CD14-positive monocyte (primary cell): Measurements from ENCODE around the gene C1orf74. TPM values are rescaled to one million over a fixed set of nuclear protein-coding genes. Genes with fewer than 3 reads are reported as not detected.

Source experiments
- DNase-seq, 3 donors: peaks; one replicate each; pipeline ENCODE4 v3.0.0-alpha.2; 2011 to 2022
- H2AFZ ChIP-seq: 2 replicates; pipeline ENCODE4 v1.6.0; 2012; ENCODE audit warnings: mild to moderate bottlenecking, low read depth, low read length, inconsistent platforms; ENCODE audit not compliant: insufficient read depth, poor library complexity, severe bottlenecking
- H3K27ac ChIP-seq, 2 donors: 1 replicate in 1 of 2; 2 replicates in 1 of 2; pipeline ENCODE4 v1.5.1; 2012 to 2013; ENCODE audit warnings: low read length in 2 of 2, control low read depth in 1 of 2, inconsistent platforms in 1 of 2, low read depth in 1 of 2, mild to moderate bottlenecking in 1 of 2
- H3K27me3 ChIP-seq, 2 donors: one replicate each; pipeline versions ENCODE4 v1.6.0 to v1.6.1; 2011 to 2013; ENCODE audit warnings: low read length in 2 of 2; ENCODE audit not compliant: control insufficient read depth in 2 of 2, insufficient read depth in 2 of 2
- H3K36me3 ChIP-seq, 2 donors: replicated peaks in 1 of 2; 1 replicate in 1 of 2; 2 replicates in 1 of 2; pipeline versions ENCODE4 v1.5.1 to v1.6.1; 2012 to 2013; ENCODE audit warnings: low read length in 2 of 2, control low read depth in 1 of 2, inconsistent platforms in 1 of 2, mild to moderate bottlenecking in 1 of 2; ENCODE audit not compliant: insufficient read depth in 2 of 2, control insufficient read depth in 1 of 2
- H3K4me1 ChIP-seq, 2 donors: 1 replicate in 1 of 2; 2 replicates in 1 of 2; pipeline versions ENCODE4 v1.5.1 to v1.6.1; 2012 to 2013; ENCODE audit warnings: low read length in 2 of 2, control low read depth in 1 of 2, inconsistent platforms in 1 of 2, mild to moderate bottlenecking in 1 of 2, moderate library complexity in 1 of 2; ENCODE audit not compliant: insufficient read depth in 2 of 2, control insufficient read depth in 1 of 2
- H3K4me2 ChIP-seq: replicated peaks from 2 replicates; pipeline ENCODE3; 2012; ENCODE audit warnings: low read length, moderate library complexity, mild to moderate bottlenecking; ENCODE audit not compliant: poor library complexity, severe bottlenecking; ENCODE audit errors: extremely low read depth
- H3K4me3 ChIP-seq, 3 experiments: fragments of 200-600 bp in 1 of 3; sonication (generic) in 1 of 3; replicated peaks in 1 of 3; 1 replicate in 2 of 3; 2 replicates in 1 of 3; pipeline ENCODE4 v1.5.1; 2011 to 2013; ENCODE audit warnings: low read length in 3 of 3, mild to moderate bottlenecking in 3 of 3, control low read depth in 2 of 3, low read depth in 2 of 3, inconsistent platforms in 1 of 3, moderate library complexity in 1 of 3
- H3K79me2 ChIP-seq: 2 replicates; pipeline ENCODE4 v1.6.0; 2012; ENCODE audit warnings: mild to moderate bottlenecking, control low read depth, inconsistent platforms, low read length, moderate library complexity; ENCODE audit not compliant: insufficient read depth
- H3K9ac ChIP-seq: 2 replicates; pipeline ENCODE4 v1.6.0; 2017; ENCODE audit warnings: low read length, mild to moderate bottlenecking; ENCODE audit not compliant: insufficient read depth, poor library complexity, severe bottlenecking
- H3K9me3 ChIP-seq, 2 donors: replicated peaks in 1 of 2; 1 replicate in 1 of 2; 2 replicates in 1 of 2; pipeline versions ENCODE4 v1.5.1 to v1.6.1; 2012 to 2013; ENCODE audit warnings: low read length in 2 of 2, control low read depth in 1 of 2; ENCODE audit not compliant: control insufficient read depth in 1 of 2, insufficient read depth in 1 of 2
- H4K20me1 ChIP-seq: 2 replicates; pipeline ENCODE4 v1.6.0; 2012; ENCODE audit warnings: mild to moderate bottlenecking, low read length, control low read depth, moderate library complexity; ENCODE audit not compliant: insufficient read depth
- H3K27ac Mint-ChIP-seq, 7 donors: one replicate each; pipeline ENCODE4 v1.8.0; 2020; ENCODE audit warnings: mild to moderate bottlenecking in 7 of 7, mixed read lengths in 7 of 7, moderate library complexity in 6 of 7, inconsistent platforms in 2 of 7
- H3K27me3 Mint-ChIP-seq, 3 donors: one replicate each; pipeline ENCODE4 v1.8.0; 2021 to 2022; ENCODE audit warnings: low read depth in 3 of 3, mild to moderate bottlenecking in 3 of 3, mixed read lengths in 3 of 3, moderate library complexity in 3 of 3, inconsistent platforms in 1 of 3
- H3K36me3 Mint-ChIP-seq, 2 donors: one replicate each; pipeline ENCODE4 v1.8.0; 2020; ENCODE audit warnings: mixed read lengths in 2 of 2, inconsistent platforms in 1 of 2, mild to moderate bottlenecking in 1 of 2
- H3K4me1 Mint-ChIP-seq: one replicate; pipeline ENCODE4 v1.8.0; 2020; ENCODE audit warnings: mild to moderate bottlenecking, mixed read lengths
- H3K4me3 Mint-ChIP-seq, 2 donors: one replicate each; pipeline ENCODE4 v1.8.0; 2020; ENCODE audit warnings: mild to moderate bottlenecking in 2 of 2, mixed read lengths in 2 of 2, moderate library complexity in 1 of 2
- H3K9me3 Mint-ChIP-seq, 7 donors: one replicate each; pipeline ENCODE4 v1.8.0; 2020 to 2022; ENCODE audit warnings: mixed read lengths in 7 of 7, mild to moderate bottlenecking in 6 of 7, moderate library complexity in 6 of 7, inconsistent platforms in 2 of 7
- CTCF ChIP-seq: fragments of 200-600 bp; IDR thresholded peaks from one replicate; pipeline ENCODE4 v1.8.0; 2022; ENCODE audit warnings: antibody characterized with exemption, mild to moderate bottlenecking
- WGBS: methylation state at CpG from one replicate; pipeline ENCODE4 v1.1.5; 2013; ENCODE audit warnings: missing lambda C conversion rate; ENCODE audit not compliant: insufficient coverage; 5-methylcytosine and 5-hydroxymethylcytosine counted together
- intact Hi-C, 2 donors: fragments of 100-400 bp; cut with micrococcal nuclease; formaldehyde crosslinking; loops; one replicate each; pipeline versions ENCODE4 v1.15.0 to v1.15.1; 2023
- polyA plus RNA-seq, 3 donors: library from polyadenylated mRNA; depleted of rRNA in 1 of 3; unstranded in 2 of 3; stranded (reverse) in 1 of 3; fragments of 300-500 nt in 2 of 3; fragments of >200 nt in 1 of 3; fragmentation: Illumina TruSeq in 2 of 3; gene quantifications; 1 replicate in 2 of 3; 2 replicates in 1 of 3; pipeline ENCODE4 v1.2.3, GENCODE V29; 2012 to 2021

C1orf74 gene
- polyA plus RNA-seq, 3 donors = 0.07 to 0.47 (median 0.19) TPM

- no peaks in the 10 kb centered on the region for H3K9me3 ChIP-seq
- Mint-ChIP-seq H3K27me3 (no peaks in the 10 kb centered on the region), H3K36me3 (peaks cover 39 to 60% of the 10 kb centered on the region in 2 donors), H3K4me3 (no peak overlapping the region), H3K9me3 (peaks cover 0 to 3% (median 0%) of the 10 kb centered on the region in 7 donors), H3K4me1 (peaks cover 61% of the 10 kb centered on the region), H3K27ac (peak overlapping the region in 5 of 7 donors; percentile 89 to 97 (median 96))
- H3K79me2 ChIP-seq = peaks cover 80% of the 10 kb centered on the region
- peaks cover 74 to 95% of the 10 kb centered on the region in 2 donors for H3K4me1 ChIP-seq
- peak overlapping the region; percentile 93 for H3K4me2 ChIP-seq
- H3K4me3 ChIP-seq = peak overlapping the region in 1 of 3 experiments; percentile 82
- no peak for DNase-seq
- H4K20me1 ChIP-seq = peaks cover 26% of the 10 kb centered on the region
- peaks cover 36 to 61% of the 10 kb centered on the region in 2 donors for H3K36me3 ChIP-seq
- peak overlapping the region; percentile 93 to 96 for H3K27ac ChIP-seq
- intact Hi-C loops = loop anchor here in 1 of 2 donors (5.0 kb wide), 1 partner anchor 95 kb away; no protein-coding TSS in a partner anchor
- no peak overlapping the region for H3K9ac ChIP-seq
- no peak for TF ChIP-seq CTCF
- no peaks in the 10 kb centered on the region for H3K27me3 ChIP-seq
- H2AFZ ChIP-seq = no peak overlapping the region
These were observed 17.3 kb downstream of the C1orf74 start for GRCh38 chr1:209767096-209767495.

- peak; percentile 80 to 92 (median 90) for DNase-seq
- H3K27me3 ChIP-seq = no peaks in the 10 kb centered on the region
- H3K27ac ChIP-seq = peak overlapping the region; percentile 77 to 93
- H3K9me3 ChIP-seq = no peaks in the 10 kb centered on the region
- intact Hi-C loops = loop anchor here in 1 of 2 donors (5.0 kb wide), 1 partner anchor 94 kb away; no protein-coding TSS in a partner anchor
- Mint-ChIP-seq H3K36me3 (peaks cover 49 to 70% of the 10 kb centered on the region in 2 donors), H3K9me3 (peaks cover 0 to 3% (median 0%) of the 10 kb centered on the region in 7 donors), H3K27me3 (no peaks in the 10 kb centered on the region), H3K4me1 (peaks cover 71% of the 10 kb centered on the region), H3K27ac (peak overlapping the region in 6 of 7 donors; percentile 89 to 97 (median 96)), H3K4me3 (peak overlapping the region; percentile 25 to 49)
- no peak overlapping the region for H3K4me3 ChIP-seq
- no peak overlapping the region for H2AFZ ChIP-seq
- no peak for TF ChIP-seq CTCF
- 0% methylated on average over 2 of the region's 2 CpGs for WGBS
- peak overlapping the region; percentile 5 for H3K4me2 ChIP-seq
- no peak overlapping the region for H3K9ac ChIP-seq
- peaks cover 46 to 67% of the 10 kb centered on the region in 2 donors for H3K36me3 ChIP-seq
- peaks cover 86% of the 10 kb centered on the region for H3K79me2 ChIP-seq
- peaks cover 24% of the 10 kb centered on the region for H4K20me1 ChIP-seq
- H3K4me1 ChIP-seq = peaks cover 80 to 98% of the 10 kb centered on the region in 2 donors
These were observed 18.3 kb downstream of the C1orf74 start for GRCh38 chr1:209766051-209766450.
